Kidney epithelial cell (primary cell): Measurements from ENCODE around the gene GRB10. TPM values are rescaled to one million over a fixed set of nuclear protein-coding genes. Genes with fewer than 3 reads are reported as not detected.
"Not testable (repeated sequence)": the region's sequence is repeated elsewhere in the genome, so short reads cannot be mapped to it uniquely, and the experiment has no call there.

Source experiments
- DNase-seq: peaks from one replicate; pipeline ENCODE4 v3.0.0-alpha.2; 2010; ENCODE audit warnings: low read depth
- H3K27me3 ChIP-seq: 2 replicates; pipeline ENCODE4 v1.6.0; 2011; ENCODE audit warnings: low read length; ENCODE audit not compliant: control insufficient read depth, insufficient read depth
- H3K36me3 ChIP-seq: 2 replicates; pipeline ENCODE4 v1.5.1; 2011; ENCODE audit warnings: low read length; ENCODE audit not compliant: control insufficient read depth, insufficient read depth
- H3K4me3 ChIP-seq: 2 replicates; pipeline ENCODE4 v1.5.1; 2011; ENCODE audit warnings: low read depth, mild to moderate bottlenecking, control low read depth, low read length
- CTCF ChIP-seq: IDR thresholded peaks from 2 replicates; pipeline ENCODE4 v1.5.1; 2011; ENCODE audit warnings: mild to moderate bottlenecking, moderate library complexity, low read length, control low read depth, inconsistent platforms; ENCODE audit not compliant: insufficient read depth, poor library complexity, severe bottlenecking
- total RNA-seq: library from RNA; depleted of rRNA; stranded (reverse); fragments of >200 nt; gene quantifications from 2 replicates; pipeline ENCODE4 v1.2.3, GENCODE V29; 2015

Gene GRB10
- total RNA-seq, 1 donor from 2014 or later: 86.3 TPM

- H3K27me3 ChIP-seq: no peaks in the 10 kb centered on the region
- no peak for DNase-seq
- no peaks in the 10 kb centered on the region for H3K36me3 ChIP-seq
- no peak for TF ChIP-seq CTCF
- H3K4me3 ChIP-seq: no peak overlapping the region
Observed at GRCh38 chr7:50580057-50580456, 202.6 kb downstream of the GRB10 start.

- H3K36me3 ChIP-seq, H3K27me3 ChIP-seq, H3K4me3 ChIP-seq, DNase-seq: not testable (repeated sequence)
Observed at GRCh38 chr7:50578105-50578504, 204.6 kb downstream of the GRB10 start.

- H3K36me3 ChIP-seq: no peaks in the 10 kb centered on the region
- TF ChIP-seq CTCF: no peak
- H3K4me3 ChIP-seq: no peak overlapping the region
- no peak for DNase-seq
- no peaks in the 10 kb centered on the region for H3K27me3 ChIP-seq
Observed at GRCh38 chr7:50577569-50577968, 205.1 kb downstream of the GRB10 start.

GRCh38 chr7:50576388-50576787 lies 206.3 kb downstream of the GRB10 start:
- not testable (repeated sequence) for H3K36me3 ChIP-seq, DNase-seq, H3K4me3 ChIP-seq, H3K27me3 ChIP-seq

GRCh38 chr7:50567715-50568261 lies 214.9 kb downstream of the GRB10 start:
- Histone ChIP-seq H3K27me3 (peaks cover 2% of the 10 kb centered on the region), H3K4me3 (no peak overlapping the region), H3K36me3 (no peaks in the 10 kb centered on the region)
- no peak for TF ChIP-seq CTCF
- no peak for DNase-seq

- no peak for TF ChIP-seq CTCF
- peaks cover 7% of the 10 kb centered on the region for H3K27me3 ChIP-seq
- H3K4me3 ChIP-seq: no peak overlapping the region
- no peaks in the 10 kb centered on the region for H3K36me3 ChIP-seq
- no peak for DNase-seq
Observed at GRCh38 chr7:50565977-50566376, 216.7 kb downstream of the GRB10 start.

- Histone ChIP-seq H3K36me3 (no peaks in the 10 kb centered on the region), H3K27me3 (peaks cover 11% of the 10 kb centered on the region), H3K4me3 (no peak overlapping the region)
- TF ChIP-seq CTCF: no peak
- DNase-seq: no peak
Observed at GRCh38 chr7:50565559-50565916, 217.2 kb downstream of the GRB10 start.
